IPS-18c (cell line): ENCODE results near the gene NEK7.

Source experiments
- H3K4me3 ChIP-seq: 2 replicates; pipeline ENCODE4 v1.7.0; 2013; ENCODE audit warnings: low read depth, mild to moderate bottlenecking, low read length, moderate library complexity; ENCODE audit not compliant: insufficient read depth
- H3K9me3 ChIP-seq: one replicate; pipeline ENCODE4 v1.6.1; 2013; ENCODE audit warnings: mild to moderate bottlenecking, low read length, moderate library complexity; ENCODE audit not compliant: control insufficient read depth, insufficient read depth

Gene NEK7

GRCh38 chr1:198132060-198132781, 24.6 kb upstream of the NEK7 start:
- H3K4me3 ChIP-seq, result no peak overlapping the region
- H3K9me3 ChIP-seq, result no peaks in the 10 kb centered on the region

- Histone ChIP-seq H3K4me3 (no peak overlapping the region), H3K9me3 (no peaks in the 10 kb centered on the region)
Measured at GRCh38 chr1:198134252-198134651, 22.5 kb upstream of the NEK7 start.

GRCh38 chr1:198135366-198135765, 21.4 kb upstream of the NEK7 start:
- H3K4me3 ChIP-seq, result no peak overlapping the region
- no peaks in the 10 kb centered on the region for H3K9me3 ChIP-seq

- Histone ChIP-seq H3K9me3 (no peaks in the 10 kb centered on the region), H3K4me3 (no peak overlapping the region)
Measured at GRCh38 chr1:198141668-198142351, 15.0 kb upstream of the NEK7 start.

- H3K4me3 ChIP-seq, result no peak overlapping the region
Measured at GRCh38 chr1:198143797-198144196, 13.0 kb upstream of the NEK7 start.

GRCh38 chr1:198147216-198147615, 9.6 kb upstream of the NEK7 start:
- Histone ChIP-seq H3K4me3 (no peak overlapping the region), H3K9me3 (no peaks in the 10 kb centered on the region)

More at GRCh38 chr1:198143797-198144196, 13.0 kb upstream of the NEK7 start:
- no peaks in the 10 kb centered on the region for H3K9me3 ChIP-seq

- H3K9me3 ChIP-seq, result no peaks in the 10 kb centered on the region
Measured at GRCh38 chr1:198150369-198150768, 6.4 kb upstream of the NEK7 start.

GRCh38 chr1:198151688-198152087, 5.1 kb upstream of the NEK7 start:
- Histone ChIP-seq H3K9me3 (no peaks in the 10 kb centered on the region), H3K4me3 (no peak overlapping the region)

More at GRCh38 chr1:198150369-198150768, 6.4 kb upstream of the NEK7 start:
- no peak overlapping the region for H3K4me3 ChIP-seq

GRCh38 chr1:198153103-198153502, 3.7 kb upstream of the NEK7 start:
- Histone ChIP-seq H3K9me3 (no peaks in the 10 kb centered on the region), H3K4me3 (no peak overlapping the region)

GRCh38 chr1:198153804-198154203, 3.0 kb upstream of the NEK7 start:
- Histone ChIP-seq H3K9me3 (no peaks in the 10 kb centered on the region), H3K4me3 (no peak overlapping the region)

- H3K9me3 ChIP-seq, result no peaks in the 10 kb centered on the region
- no peak overlapping the region for H3K4me3 ChIP-seq
Measured at GRCh38 chr1:198155253-198155652, 1.5 kb upstream of the NEK7 start.

GRCh38 chr1:198156111-198156744, 570 bp upstream of the NEK7 start:
- Histone ChIP-seq H3K4me3 (peak overlapping the region; percentile 92), H3K9me3 (no peaks in the 10 kb centered on the region)

GRCh38 chr1:198157241-198157846, 546 bp downstream of the NEK7 start:
- H3K9me3 ChIP-seq, result no peaks in the 10 kb centered on the region
- H3K4me3 ChIP-seq, result peak overlapping the region; percentile 92

- no peaks in the 10 kb centered on the region for H3K9me3 ChIP-seq
- peak overlapping the region; percentile 92 for H3K4me3 ChIP-seq
Measured at GRCh38 chr1:198157847-198158725, 1.3 kb downstream of the NEK7 start.

GRCh38 chr1:198158735-198159589, 2.2 kb downstream of the NEK7 start:
- Histone ChIP-seq H3K4me3 (peak overlapping the region; percentile 92), H3K9me3 (no peaks in the 10 kb centered on the region)

- H3K4me3 ChIP-seq, result no peak overlapping the region
Measured at GRCh38 chr1:198160222-198160621, 3.4 kb downstream of the NEK7 start.

More at GRCh38 chr1:198160222-198160621, 3.4 kb downstream of the NEK7 start:
- H3K9me3 ChIP-seq, result no peaks in the 10 kb centered on the region
